Heart right ventricle (tissue), 16 donors: ENCODE data around the gene OSBPL9. TPM values are rescaled to one million over a fixed set of nuclear protein-coding genes. Genes with fewer than 3 reads are reported as not detected.

Experiments used
- ATAC-seq, 8 donors: fragments of 200-7000 bp; cut with Tn5 transposase; one replicate each; pipeline ENCODE4 v1.9.1; 2020; ENCODE audit warnings: mild to moderate bottlenecking in 8 of 8, moderate library complexity in 8 of 8, moderate number of reproducible peaks in 1 of 8
- DNase-seq, 2 donors: peaks; one replicate each; pipeline ENCODE4 v3.0.0-alpha.2; 2020
- H3K27ac ChIP-seq, 10 donors: fragments of 200-600 bp; sonication (generic) in 2 of 10; one replicate each; pipeline versions ENCODE4 v1.5.0 to v1.8.0; 2020 to 2022; ENCODE audit warnings: mild to moderate bottlenecking in 3 of 10
- H3K27me3 ChIP-seq, 7 donors: fragments of 200-600 bp; one replicate each; pipeline ENCODE4 v1.8.0; 2021 to 2022; ENCODE audit warnings: mild to moderate bottlenecking in 2 of 7
- H3K36me3 ChIP-seq, 9 donors: fragments of 200-600 bp; sonication (generic) in 1 of 9; one replicate each; pipeline versions ENCODE4 v1.5.0 to v1.8.0; 2020 to 2022; ENCODE audit warnings: mild to moderate bottlenecking in 2 of 9
- H3K4me1 ChIP-seq, 9 donors: fragments of 200-600 bp; sonication (generic) in 1 of 9; one replicate each; pipeline versions ENCODE4 v1.5.0 to v1.8.0; 2020 to 2022; ENCODE audit warnings: mild to moderate bottlenecking in 4 of 9
- H3K4me3 ChIP-seq, 10 donors: fragments of 200-600 bp; sonication (generic) in 2 of 10; one replicate each; pipeline versions ENCODE4 v1.5.0 to v1.8.0; 2020 to 2022; ENCODE audit warnings: mild to moderate bottlenecking in 7 of 10, moderate library complexity in 2 of 10
- H3K9me3 ChIP-seq, 11 donors: fragments of 200-600 bp in 10 of 11; sonication (generic) in 2 of 11; one replicate each; pipeline versions ENCODE4 v1.5.0 to v1.8.0; 2013 to 2022; ENCODE audit warnings: mild to moderate bottlenecking in 2 of 11, control low read depth in 1 of 11, moderate library complexity in 1 of 11
- WGBS, 2 donors: extraction: QIAGEN DNeasy Blood & Tissue Kit; methylation state at CpG; one replicate each; pipeline ENCODE4 v1.1.7; 2013; ENCODE audit warnings: inconsistent platforms in 1 of 2; 5-methylcytosine and 5-hydroxymethylcytosine counted together
- intact Hi-C, 10 donors: fragments of 100-400 bp; cut with DNase I; formaldehyde crosslinking; loops; one replicate each; pipeline versions ENCODE4 v1.11.1 to v1.14.2; 2022
- polyA plus RNA-seq, 2 donors: library from polyadenylated mRNA; stranded (reverse); fragments of 200-250 nt; gene quantifications; one replicate each; pipeline ENCODE4 v1.2.3, GENCODE V29; 2013
- total RNA-seq, 10 donors: library from RNA; stranded (reverse); fragmentation: NEBNext Ultra II Directional in 3 of 10; extraction: Animal tissue kit (Norgen Biotek cat#: 25700) in 3 of 10; gene quantifications; one replicate each; pipeline versions ENCODE4 v1.2.1 to v1.2.4, GENCODE V29; 2021 to 2023
- TF ChIP-seq, protein P1 (sequence below), 9 donors: fragments of 200-600 bp; sonication (generic) in 2 of 9; IDR thresholded peaks; one replicate each; pipeline versions ENCODE4 v1.5.0 to v1.8.0; 2021 to 2022; ENCODE audit warnings: antibody characterized with exemption in 9 of 9, mild to moderate bottlenecking in 5 of 9, moderate library complexity in 1 of 9
- donor health status: Arrhythmogenic right ventricular cardiomyopathy.
- donor health status: ischemic (EF 13 %, LVEDD 7.1; RV severe dilation, severe dysfunction).
- donor health status: healthy with polysubstance abuse.
- donor health status: DM: no; HTN: yes; CAD: no.
- donor health status: DM: no; HTN: no; CAD: no.
- donor health status: ischemic (EF 25% LVEDD 6.9; RV normal size, moderate dysfunction).
- donor health status: ischemic (EF 25% LVEDD 5.7; RV mildly dilated, moderate dysfunction).
- donor health status: healthy.
- donor health status: DM: yes; HTN: yes; CAD: no.
- donor health status: Ischemic cardiomyopathy.
- donor health status: ischemic (EF 35%, LVEDD 5.7; RV mildly dilated, moderate dysfunction).
- donor health status: nonischemic (EF 11% LVEDD 7.7; RV severe dilation, severe dysfunction).
- donor health status: DM: yes; HTN: yes; CAD: no.
- donor health status: PGD.
- donor health status: ischemic (EF 29% LVEDD 5.4; RV normal size, mild dysfunction).
- donor health status: nonischemic (EF 23%, LVEDD 6.1; RV moderate dilation, normal function).

OSBPL9 gene
- total and polyA plus RNA-seq, 12 donors = 32.5 to 82.9 (median 55.6) TPM

DNA sequence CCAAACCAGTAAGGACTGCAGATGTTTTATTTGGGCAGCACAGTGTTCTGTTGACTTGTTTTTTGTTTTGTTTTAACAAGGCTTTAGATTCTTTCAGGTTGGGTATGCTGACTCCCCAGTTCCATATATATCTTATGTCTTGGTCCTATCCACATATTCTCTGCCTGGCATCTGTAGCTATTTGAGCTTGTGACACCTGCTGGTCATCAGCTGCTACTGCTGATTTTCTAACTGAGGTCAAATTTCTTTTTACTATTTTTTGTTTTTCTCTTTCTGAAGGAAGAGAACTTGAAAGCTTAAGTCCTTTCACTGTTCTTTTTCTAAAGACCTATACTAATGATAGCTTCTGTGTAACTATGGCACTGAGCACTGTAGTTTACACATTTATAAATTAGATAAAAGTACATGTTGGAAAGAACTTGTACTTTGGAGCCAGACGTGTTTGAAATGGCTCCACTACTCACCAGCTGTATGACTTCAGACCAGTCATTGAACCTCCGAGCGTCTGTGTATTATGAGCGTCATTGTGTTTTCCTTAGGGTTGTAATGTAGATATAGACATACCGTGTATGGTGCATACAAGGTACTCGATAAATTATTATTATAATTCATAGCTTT is 152.2 kb downstream of the OSBPL9 start:
- TF ChIP-seq, protein P1, sequence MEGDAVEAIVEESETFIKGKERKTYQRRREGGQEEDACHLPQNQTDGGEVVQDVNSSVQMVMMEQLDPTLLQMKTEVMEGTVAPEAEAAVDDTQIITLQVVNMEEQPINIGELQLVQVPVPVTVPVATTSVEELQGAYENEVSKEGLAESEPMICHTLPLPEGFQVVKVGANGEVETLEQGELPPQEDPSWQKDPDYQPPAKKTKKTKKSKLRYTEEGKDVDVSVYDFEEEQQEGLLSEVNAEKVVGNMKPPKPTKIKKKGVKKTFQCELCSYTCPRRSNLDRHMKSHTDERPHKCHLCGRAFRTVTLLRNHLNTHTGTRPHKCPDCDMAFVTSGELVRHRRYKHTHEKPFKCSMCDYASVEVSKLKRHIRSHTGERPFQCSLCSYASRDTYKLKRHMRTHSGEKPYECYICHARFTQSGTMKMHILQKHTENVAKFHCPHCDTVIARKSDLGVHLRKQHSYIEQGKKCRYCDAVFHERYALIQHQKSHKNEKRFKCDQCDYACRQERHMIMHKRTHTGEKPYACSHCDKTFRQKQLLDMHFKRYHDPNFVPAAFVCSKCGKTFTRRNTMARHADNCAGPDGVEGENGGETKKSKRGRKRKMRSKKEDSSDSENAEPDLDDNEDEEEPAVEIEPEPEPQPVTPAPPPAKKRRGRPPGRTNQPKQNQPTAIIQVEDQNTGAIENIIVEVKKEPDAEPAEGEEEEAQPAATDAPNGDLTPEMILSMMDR (IDR thresholded peaks at IDR 0.05) = peak; percentile 65 to 89 (median 83)
- 64 to 65% methylated on average over 6 of the region's 6 CpGs for WGBS, 2 donors
- Histone ChIP-seq H3K27ac (peak overlapping the region in 3 of 10 donors; percentile 15 to 42 (median 16)), H3K9me3 (no peaks in the 10 kb centered on the region), H3K36me3 (peaks cover 0 to 94% (median 40%) of the 10 kb centered on the region in 9 donors), H3K4me3 (no peak overlapping the region), H3K27me3 (no peaks in the 10 kb centered on the region), H3K4me1 (peaks cover 0 to 13% (median 9%) of the 10 kb centered on the region in 9 donors)
- peak; percentile 63 to 83 (median 68) for ATAC-seq
- DNase-seq = no peak
- intact Hi-C loops = loop anchor here in 9 of 10 donors (1.0 to 10.0 kb wide), 9 partner anchors 127 to 202 kb away; no protein-coding TSS in a partner anchor

DNA sequence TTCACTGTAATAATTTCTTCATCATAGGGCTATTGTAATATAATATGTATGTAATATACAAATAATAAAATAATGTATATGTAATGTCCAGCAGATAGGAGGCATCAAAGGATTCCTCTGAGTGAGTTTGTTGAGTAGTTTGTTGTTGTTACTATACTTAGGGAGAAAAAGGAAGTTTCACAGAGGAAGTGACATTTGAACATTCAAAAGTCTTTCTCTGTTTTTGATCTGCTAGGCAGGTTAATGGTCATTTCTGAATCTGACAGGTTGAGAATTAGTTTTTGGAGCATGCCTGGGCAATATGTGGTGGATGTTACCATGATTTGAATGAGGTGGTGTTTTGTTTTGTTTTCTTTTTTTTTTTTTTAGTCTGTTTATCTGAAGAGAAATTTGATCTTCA is 159.5 kb downstream of the OSBPL9 start:
- no peak overlapping the region for H3K4me3 ChIP-seq
- no peak for ATAC-seq
- no peaks in the 10 kb centered on the region for H3K4me1 ChIP-seq
- TF ChIP-seq, protein P1 (IDR thresholded peaks at IDR 0.05) = no peak
- no peaks in the 10 kb centered on the region for H3K9me3 ChIP-seq
- no peak for DNase-seq
- peaks cover 0 to 100% (median 27%) of the 10 kb centered on the region in 9 donors for H3K36me3 ChIP-seq
- intact Hi-C loops = no loop called here
- H3K27ac ChIP-seq = no peak overlapping the region
- no peaks in the 10 kb centered on the region for H3K27me3 ChIP-seq

- Histone ChIP-seq H3K27ac (no peak overlapping the region), H3K4me3 (no peak overlapping the region), H3K4me1 (peaks cover 0 to 17% (median 8%) of the 10 kb centered on the region in 9 donors), H3K9me3 (no peaks in the 10 kb centered on the region), H3K36me3 (peaks cover 0 to 100% (median 50%) of the 10 kb centered on the region in 9 donors), H3K27me3 (no peaks in the 10 kb centered on the region)
- no peak for ATAC-seq
- TF ChIP-seq, protein P1 (IDR thresholded peaks at IDR 0.05) = no peak
- DNase-seq = no peak
- intact Hi-C loops = no loop called here
- 95 to 98% methylated on average over 3 of the region's 3 CpGs for WGBS, 2 donors
Measured at GRCh38 chr1:51780927-51781326, 164.0 kb downstream of the OSBPL9 start.

DNA sequence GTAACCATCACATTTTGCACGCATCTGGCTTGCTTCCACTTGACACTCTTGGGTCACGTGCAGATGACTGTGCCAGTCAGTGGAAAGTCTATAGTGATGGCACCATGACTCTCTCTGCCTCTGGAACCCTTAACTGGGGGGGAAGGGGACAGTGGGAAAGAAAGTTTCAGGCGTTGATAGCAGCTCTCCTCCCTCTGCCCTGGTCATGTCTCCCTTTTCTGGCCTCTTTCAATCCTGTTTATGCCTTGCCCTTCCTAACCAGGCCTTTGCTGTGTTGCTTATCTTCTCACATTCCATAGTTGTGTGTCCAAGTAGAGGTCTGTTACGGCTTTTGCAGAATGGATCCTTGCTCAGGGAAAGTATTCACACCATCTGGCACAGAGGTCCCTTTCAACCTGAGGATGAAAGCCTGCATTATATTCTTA is 168.1 kb downstream of the OSBPL9 start:
- TF ChIP-seq, protein P1 (IDR thresholded peaks at IDR 0.05) = no peak
- Histone ChIP-seq H3K4me1 (peaks cover 0 to 25% (median 8%) of the 10 kb centered on the region in 9 donors), H3K4me3 (no peak overlapping the region), H3K9me3 (no peaks in the 10 kb centered on the region), H3K27ac (peak overlapping the region in 6 of 10 donors; percentile 42 to 68 (median 48)), H3K36me3 (peaks cover 0 to 100% (median 73%) of the 10 kb centered on the region in 9 donors), H3K27me3 (no peaks in the 10 kb centered on the region)
- intact Hi-C loops = no loop called here
- ATAC-seq (peak; percentile 50 to 66 (median 60)), DNase-seq (no peak)
- WGBS, 2 donors = 42 to 55% methylated on average over 4 of the region's 4 CpGs
